Transverse colon (tissue), 4 donors: Measurements from ENCODE around the gene SMARCD3. TPM values are rescaled to one million over a fixed set of nuclear protein-coding genes. Genes with fewer than 3 reads are reported as not detected.

Source experiments
- DNase-seq: peaks from one replicate; pipeline ENCODE4 v3.0.0-alpha.2; 2019
- H3K27ac ChIP-seq, 4 donors: fragments of 200-600 bp; sonication (generic); 2 replicates each; pipeline ENCODE4 v1.5.1; 2016 to 2018; ENCODE audit warnings: inconsistent platforms in 4 of 4
- H3K27me3 ChIP-seq: fragments of 200-600 bp; sonication (generic); 2 replicates; pipeline ENCODE4 v1.5.1; 2017; ENCODE audit warnings: inconsistent platforms
- H3K36me3 ChIP-seq, 4 donors: fragments of 200-600 bp; sonication (generic); 2 replicates each; pipeline ENCODE4 v1.5.1; 2017 to 2019; ENCODE audit warnings: inconsistent platforms in 4 of 4
- H3K4me1 ChIP-seq, 4 donors: fragments of 200-600 bp; sonication (generic); 2 replicates each; pipeline ENCODE4 v1.5.1; 2017 to 2020; ENCODE audit warnings: inconsistent platforms in 4 of 4
- H3K4me3 ChIP-seq, 4 donors: fragments of 200-600 bp; sonication (generic); 1 replicate in 1 of 4; 2 replicates in 3 of 4; pipeline versions ENCODE4 v1.5.1 to v1.6.1; 2017 to 2019; ENCODE audit warnings: inconsistent platforms in 4 of 4
- H3K9me3 ChIP-seq, 2 donors: fragments of 200-600 bp; sonication (generic); 2 replicates each; pipeline ENCODE4 v1.5.1; 2017 to 2019; ENCODE audit warnings: inconsistent platforms in 2 of 2
- EP300 ChIP-seq: sonication (generic); formaldehyde crosslinking; IDR thresholded peaks from one replicate; pipeline ENCODE4 v1.6.1; 2017; ENCODE audit warnings: antibody characterized with exemption, low read depth
- POLR2A ChIP-seq: fragments of 450-650 bp; IDR thresholded peaks from one replicate; pipeline ENCODE4 v1.6.1; 2016; ENCODE audit warnings: antibody characterized with exemption, mild to moderate bottlenecking, moderate library complexity
- POLR2AphosphoS5 ChIP-seq, 3 donors: sonication (generic); formaldehyde crosslinking; IDR thresholded peaks; one replicate each; pipeline ENCODE4 v1.6.1; 2016; ENCODE audit warnings: antibody characterized with exemption in 3 of 3
- WGBS, 2 donors: methylation state at CpG; one replicate each; pipeline ENCODE4 v1.1.5; 2018; ENCODE audit warnings: low coverage in 1 of 2; 5-methylcytosine and 5-hydroxymethylcytosine counted together
- in situ Hi-C, 4 donors: fragments of 200-750 bp; cut with MboI; loops; one replicate each; pipeline versions ENCODE4 v1.15.0 to v1.15.1; 2017; ENCODE audit warnings: low sequenced_read_pairs in 3 of 4, low pct_ligation_motif_present in 1 of 4, low pct_unique_long_range_greater_than_20kb in 1 of 4
- intact Hi-C: fragments of 100-400 bp; cut with DNase I; formaldehyde crosslinking; loops from one replicate; pipeline ENCODE4 v1.15.1; 2023; ENCODE audit warnings: low total_unique reads
- total RNA-seq, 4 donors: library from RNA; depleted of rRNA; stranded (reverse); fragments of >200 nt; gene quantifications; one replicate each; pipeline ENCODE4 v1.1.0, GENCODE V29; 2016
- TF ChIP-seq, protein P1 (sequence below), 5 experiments: fragments of 200-600 bp in 3 of 5; fragments of 450-650 bp in 2 of 5; sonication (generic) in 3 of 5; IDR thresholded peaks; 1 replicate in 2 of 5; 2 replicates in 3 of 5; pipeline ENCODE4 v1.5.1; 2016 to 2017; ENCODE audit warnings: antibody characterized with exemption in 5 of 5, inconsistent platforms in 3 of 5, mild to moderate bottlenecking in 2 of 5, moderate library complexity in 1 of 5

Gene SMARCD3
- total RNA-seq, 4 donors from 2014 or later = 6.6 to 19.1 (median 9.9) TPM

- intact Hi-C loops = no loop called here
- WGBS, 2 donors = 63% methylated on average over 5 of the region's 5 CpGs; no CpG with 5 or more reads in 1 of the 2 donors
- Histone ChIP-seq H3K27ac (no peak overlapping the region), H3K4me1 (no peaks in the 10 kb centered on the region), H3K36me3 (no peaks in the 10 kb centered on the region), H3K4me3 (no peak overlapping the region), H3K27me3 (peaks cover 4% of the 10 kb centered on the region), H3K9me3 (no peaks in the 10 kb centered on the region)
- in situ Hi-C loops = no loop called here
- no peak for TF ChIP-seq POLR2AphosphoS5 (IDR thresholded peaks at IDR 0.05)
- TF ChIP-seq, protein P1, sequence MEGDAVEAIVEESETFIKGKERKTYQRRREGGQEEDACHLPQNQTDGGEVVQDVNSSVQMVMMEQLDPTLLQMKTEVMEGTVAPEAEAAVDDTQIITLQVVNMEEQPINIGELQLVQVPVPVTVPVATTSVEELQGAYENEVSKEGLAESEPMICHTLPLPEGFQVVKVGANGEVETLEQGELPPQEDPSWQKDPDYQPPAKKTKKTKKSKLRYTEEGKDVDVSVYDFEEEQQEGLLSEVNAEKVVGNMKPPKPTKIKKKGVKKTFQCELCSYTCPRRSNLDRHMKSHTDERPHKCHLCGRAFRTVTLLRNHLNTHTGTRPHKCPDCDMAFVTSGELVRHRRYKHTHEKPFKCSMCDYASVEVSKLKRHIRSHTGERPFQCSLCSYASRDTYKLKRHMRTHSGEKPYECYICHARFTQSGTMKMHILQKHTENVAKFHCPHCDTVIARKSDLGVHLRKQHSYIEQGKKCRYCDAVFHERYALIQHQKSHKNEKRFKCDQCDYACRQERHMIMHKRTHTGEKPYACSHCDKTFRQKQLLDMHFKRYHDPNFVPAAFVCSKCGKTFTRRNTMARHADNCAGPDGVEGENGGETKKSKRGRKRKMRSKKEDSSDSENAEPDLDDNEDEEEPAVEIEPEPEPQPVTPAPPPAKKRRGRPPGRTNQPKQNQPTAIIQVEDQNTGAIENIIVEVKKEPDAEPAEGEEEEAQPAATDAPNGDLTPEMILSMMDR (IDR thresholded peaks at IDR 0.05) = no peak
- TF ChIP-seq POLR2A = no peak
- no peak for TF ChIP-seq EP300
- no peak for DNase-seq
These were observed 16.1 kb upstream of the SMARCD3 start for GRCh38 chr7:151264615-151265014.

DNA sequence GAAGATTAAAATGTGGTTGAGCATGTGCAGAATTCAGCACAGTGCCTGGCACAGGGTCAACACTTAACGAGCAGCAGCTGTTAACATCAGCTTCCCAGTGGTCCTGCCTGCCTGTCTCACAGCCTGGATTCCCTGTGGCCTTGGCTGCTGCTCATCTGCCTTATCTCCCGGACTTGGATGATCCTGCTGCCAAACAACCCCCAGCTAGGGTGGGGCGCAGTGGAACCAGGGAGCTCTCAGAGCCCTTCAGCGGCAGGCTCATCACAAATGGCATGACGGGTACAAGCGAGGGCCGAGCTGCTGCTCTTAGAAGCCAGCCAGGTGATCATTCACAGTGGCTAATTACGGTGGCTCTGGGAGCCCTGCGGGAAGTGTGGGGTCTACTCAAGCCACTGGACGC, 13.0 kb upstream of the SMARCD3 start:
- in situ Hi-C loops (no loop called here), intact Hi-C loops (no loop called here)
- WGBS, 2 donors = 40% methylated on average over 3 of the region's 10 CpGs; no CpG with 5 or more reads in 1 of the 2 donors

GRCh38 chr7:151260883-151261282, 12.4 kb upstream of the SMARCD3 start:
- DNase-seq = no peak
- TF ChIP-seq, protein P1 (IDR thresholded peaks at IDR 0.05) = no peak
- TF ChIP-seq EP300 (no peak), POLR2A (no peak), POLR2AphosphoS5 (IDR thresholded peaks at IDR 0.05) (no peak)
- in situ Hi-C loops = no loop called here
- Histone ChIP-seq H3K36me3 (no peaks in the 10 kb centered on the region), H3K27me3 (peaks cover 19% of the 10 kb centered on the region), H3K4me1 (no peaks in the 10 kb centered on the region), H3K9me3 (no peaks in the 10 kb centered on the region), H3K4me3 (no peak overlapping the region), H3K27ac (no peak overlapping the region)
- intact Hi-C loops = no loop called here
- WGBS, 2 donors = 95% methylated on average over 4 of the region's 8 CpGs; no CpG with 5 or more reads in 1 of the 2 donors

More for the DNA sequence above, 13.0 kb upstream of the SMARCD3 start:
- H3K27me3 ChIP-seq = peaks cover 13% of the 10 kb centered on the region
- TF ChIP-seq, protein P1 (IDR thresholded peaks at IDR 0.05) = no peak
- TF ChIP-seq POLR2A (no peak), POLR2AphosphoS5 (IDR thresholded peaks at IDR 0.05) (no peak), EP300 (no peak)
- H3K4me3 ChIP-seq = no peak overlapping the region
- H3K27ac ChIP-seq = no peak overlapping the region
- no peak for DNase-seq
- H3K36me3 ChIP-seq = no peaks in the 10 kb centered on the region
- H3K9me3 ChIP-seq = no peaks in the 10 kb centered on the region
- no peaks in the 10 kb centered on the region for H3K4me1 ChIP-seq

GRCh38 chr7:151260471-151260870, 12.0 kb upstream of the SMARCD3 start:
- Histone ChIP-seq H3K4me1 (no peaks in the 10 kb centered on the region), H3K27ac (no peak overlapping the region), H3K4me3 (no peak overlapping the region), H3K27me3 (peaks cover 20% of the 10 kb centered on the region), H3K9me3 (no peaks in the 10 kb centered on the region), H3K36me3 (no peaks in the 10 kb centered on the region)
- intact Hi-C loops (no loop called here), in situ Hi-C loops (no loop called here)
- DNase-seq = no peak
- TF ChIP-seq POLR2A = no peak
- TF ChIP-seq POLR2AphosphoS5 (IDR thresholded peaks at IDR 0.05) = no peak
- TF ChIP-seq, protein P1 (IDR thresholded peaks at IDR 0.05) = no peak
- no peak for TF ChIP-seq EP300
- 89 to 92% methylated on average over 5 to 11 of the region's 11 CpGs for WGBS, 2 donors
